ENCODE results near the gene TSSC4. TPM values are rescaled to one million over a fixed set of nuclear protein-coding genes. Genes with fewer than 3 reads are reported as not detected.
A peak's percentile ranks its signal among the peaks of the same experiment; 100 is the strongest.

TSSC4 gene
- total RNA-seq, 4 donors from 2014 or later: 24.2 to 35.5 (median 29.6) TPM

DNA sequence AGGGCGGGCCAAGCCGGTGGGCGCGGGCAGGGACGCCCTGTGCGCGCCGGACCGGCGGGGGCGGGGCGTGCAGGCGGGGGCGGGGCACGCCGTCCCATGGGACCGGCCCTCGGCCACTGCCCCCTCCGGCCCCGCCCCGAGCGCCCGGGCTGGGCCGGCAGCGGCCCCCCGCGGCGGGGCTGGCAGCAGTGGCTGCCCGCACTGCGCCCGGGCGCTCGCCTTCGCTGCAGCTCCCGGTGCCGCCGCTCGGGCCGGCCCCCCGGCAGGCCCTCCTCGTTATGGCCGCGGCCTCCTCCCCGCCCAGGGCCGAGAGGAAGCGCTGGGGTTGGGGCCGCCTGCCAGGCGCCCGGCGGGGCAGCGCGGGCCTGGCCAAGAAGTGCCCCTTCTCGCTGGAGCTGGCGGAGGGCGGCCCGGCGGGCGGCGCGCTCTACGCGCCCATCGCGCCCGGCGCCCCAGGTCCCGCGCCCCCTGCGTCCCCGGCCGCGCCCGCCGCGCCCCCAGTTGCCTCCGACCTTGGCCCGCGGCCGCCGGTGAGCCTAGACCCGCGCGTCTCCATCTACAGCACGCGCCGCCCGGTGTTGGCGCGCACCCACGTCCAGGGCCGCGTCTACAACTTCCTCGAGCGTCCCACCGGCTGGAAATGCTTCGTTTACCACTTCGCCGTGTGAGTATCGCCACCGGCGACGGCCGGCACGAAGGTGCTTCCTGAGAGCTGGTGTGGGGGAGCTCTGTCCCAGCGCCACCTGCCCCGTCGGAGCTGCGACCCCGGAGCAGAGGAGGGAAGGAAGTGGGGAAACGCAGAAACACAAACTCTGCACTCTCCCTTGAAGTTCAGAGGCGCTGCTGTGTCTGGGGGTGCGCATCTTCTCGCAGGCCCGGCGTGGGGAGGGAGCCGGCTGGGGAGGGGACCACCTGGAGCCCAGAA is 44.5 kb downstream of the TSSC4 start, which contains the start of gene KCNQ1:
KCNQ1 (plus strand) TSS at position 188 of the 925 bp plus-strand sequence; CDS start at position 279, 91 bp downstream.
- no peaks in the 10 kb centered on the region for H3K9me3 ChIP-seq
- intact Hi-C loops (cut with DNase I): no loop called here
- TF ChIP-seq POLR2A (IDR thresholded peaks at IDR 0.05): peak in 2 of 4 donors; percentile 40 to 47
- TF ChIP-seq, protein P1, sequence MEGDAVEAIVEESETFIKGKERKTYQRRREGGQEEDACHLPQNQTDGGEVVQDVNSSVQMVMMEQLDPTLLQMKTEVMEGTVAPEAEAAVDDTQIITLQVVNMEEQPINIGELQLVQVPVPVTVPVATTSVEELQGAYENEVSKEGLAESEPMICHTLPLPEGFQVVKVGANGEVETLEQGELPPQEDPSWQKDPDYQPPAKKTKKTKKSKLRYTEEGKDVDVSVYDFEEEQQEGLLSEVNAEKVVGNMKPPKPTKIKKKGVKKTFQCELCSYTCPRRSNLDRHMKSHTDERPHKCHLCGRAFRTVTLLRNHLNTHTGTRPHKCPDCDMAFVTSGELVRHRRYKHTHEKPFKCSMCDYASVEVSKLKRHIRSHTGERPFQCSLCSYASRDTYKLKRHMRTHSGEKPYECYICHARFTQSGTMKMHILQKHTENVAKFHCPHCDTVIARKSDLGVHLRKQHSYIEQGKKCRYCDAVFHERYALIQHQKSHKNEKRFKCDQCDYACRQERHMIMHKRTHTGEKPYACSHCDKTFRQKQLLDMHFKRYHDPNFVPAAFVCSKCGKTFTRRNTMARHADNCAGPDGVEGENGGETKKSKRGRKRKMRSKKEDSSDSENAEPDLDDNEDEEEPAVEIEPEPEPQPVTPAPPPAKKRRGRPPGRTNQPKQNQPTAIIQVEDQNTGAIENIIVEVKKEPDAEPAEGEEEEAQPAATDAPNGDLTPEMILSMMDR (IDR thresholded peaks at IDR 0.05): peak in 1 of 6 experiments; percentile 15
- no peak within 1 kb of the TSS for H3K27ac ChIP-seq
- peaks cover 20 to 40% (median 20%) of the 10 kb centered on the region in 3 donors for H3K4me1 ChIP-seq
- 0 to 10% methylated on average over 1 to 4 of the region's 116 CpGs for WGBS, 2 donors
- H3K4me3 ChIP-seq: peak within 1 kb of the TSS; percentile 9 to 66 (median 36)
- no peak for DNase-seq
- H3K27me3 ChIP-seq: peaks cover 0 to 92% (median 0%) of the 10 kb centered on the region in 4 donors
- no peaks in the 10 kb centered on the region for H3K36me3 ChIP-seq

DNA sequence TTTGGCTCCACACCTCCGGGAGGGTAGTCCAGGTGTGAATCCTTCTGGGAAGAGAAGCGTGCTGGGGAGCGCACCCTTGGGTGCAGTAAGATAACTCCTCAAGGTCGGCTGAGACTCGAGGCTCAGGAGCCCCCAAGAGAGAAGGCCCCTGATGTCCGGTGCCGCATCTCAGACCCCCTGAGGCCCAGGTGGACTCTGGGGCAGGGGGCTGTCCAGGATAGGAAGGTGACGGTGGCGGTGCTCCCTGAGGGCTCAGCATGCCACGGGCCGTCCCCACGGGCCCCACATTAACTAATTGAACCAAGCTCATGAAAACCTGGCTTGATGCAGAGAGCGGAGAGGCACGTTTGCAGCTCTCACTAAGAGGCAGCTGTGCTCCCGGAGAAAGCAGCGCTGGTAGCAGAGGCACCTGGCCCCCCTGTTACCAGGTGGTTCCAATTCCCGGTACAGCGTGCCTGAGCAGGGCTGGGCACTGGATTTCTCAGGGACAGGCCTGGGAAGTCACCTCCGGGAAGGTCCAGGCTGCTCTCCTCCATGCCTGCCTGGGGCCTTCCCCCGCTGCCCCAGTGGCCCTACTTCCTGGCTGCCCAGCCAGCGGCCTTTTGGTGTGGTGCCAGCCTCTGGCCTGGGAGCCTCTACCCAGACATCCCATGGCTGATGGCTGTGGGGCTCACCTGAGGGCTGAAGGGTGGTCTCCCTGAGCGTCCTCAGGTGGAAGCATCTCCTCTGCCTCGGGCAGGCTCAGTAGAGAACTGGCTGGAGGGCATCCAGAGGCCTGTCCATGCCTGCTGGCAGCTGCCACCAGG is 45.4 kb downstream of the TSSC4 start:
- TF ChIP-seq, protein P1 (IDR thresholded peaks at IDR 0.05): no peak
- no peak for TF ChIP-seq POLR2A (IDR thresholded peaks at IDR 0.05)
- H3K27ac ChIP-seq: no peak overlapping the region
- intact Hi-C loops (cut with DNase I): no loop called here
- H3K27me3 ChIP-seq: peaks cover 0 to 91% (median 0%) of the 10 kb centered on the region in 4 donors
- WGBS, 2 donors: 28 to 47% methylated on average over 8 to 9 of the region's 23 CpGs
- H3K4me1 ChIP-seq: peaks cover 20 to 40% (median 20%) of the 10 kb centered on the region in 3 donors
- no peaks in the 10 kb centered on the region for H3K36me3 ChIP-seq
- H3K4me3 ChIP-seq: peak overlapping the region in 3 of 4 donors; percentile 26 to 66 (median 45)
- H3K9me3 ChIP-seq: no peaks in the 10 kb centered on the region
- no peak for DNase-seq

DNA sequence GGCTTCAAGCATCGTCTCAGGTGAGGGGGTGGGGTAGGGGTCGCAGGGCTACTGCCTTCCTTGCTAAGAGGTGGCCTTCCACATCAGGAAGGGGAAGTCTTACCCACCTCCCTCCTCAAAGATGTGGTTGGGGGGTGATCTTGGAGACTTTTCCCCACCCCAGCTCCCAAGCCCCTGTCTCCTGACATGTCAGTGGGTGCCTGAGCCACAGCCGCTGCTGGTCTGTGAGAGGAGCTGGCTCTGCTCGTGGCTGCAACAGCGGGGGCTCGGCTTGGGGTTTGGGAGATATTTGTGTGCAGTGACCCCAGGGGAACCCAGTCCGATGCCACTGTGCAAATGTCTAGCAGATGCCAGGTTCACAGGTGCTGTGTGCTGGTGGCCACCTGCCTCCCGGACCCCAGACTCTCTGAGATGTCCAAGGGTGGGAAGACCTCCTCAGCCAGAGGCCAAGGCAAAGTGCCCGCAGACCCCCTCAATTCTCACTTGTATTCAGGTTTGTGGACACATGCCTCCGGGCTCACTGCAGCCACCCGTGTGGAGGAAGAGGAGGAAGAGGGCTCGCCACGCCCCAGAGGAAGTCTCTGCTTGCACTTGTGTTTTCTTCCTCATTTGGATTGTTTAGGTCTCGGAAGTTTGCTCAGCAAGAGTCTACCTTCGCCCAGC is 46.2 kb downstream of the TSSC4 start:
- no peaks in the 10 kb centered on the region for H3K9me3 ChIP-seq
- H3K4me3 ChIP-seq: peak overlapping the region in 1 of 4 donors; percentile 66
- H3K4me1 ChIP-seq: peaks cover 20 to 40% (median 20%) of the 10 kb centered on the region in 3 donors
- WGBS, 2 donors: 61% methylated on average over 9 of the region's 15 CpGs; no CpG with 5 or more reads in 1 of the 2 donors
- H3K36me3 ChIP-seq: no peaks in the 10 kb centered on the region
- TF ChIP-seq, protein P1 (IDR thresholded peaks at IDR 0.05): no peak
- TF ChIP-seq POLR2A (IDR thresholded peaks at IDR 0.05): peak in 1 of 4 donors; percentile 7
- DNase-seq: no peak
- H3K27me3 ChIP-seq: peaks cover 0 to 91% (median 0%) of the 10 kb centered on the region in 4 donors
- intact Hi-C loops (cut with DNase I): no loop called here
- no peak overlapping the region for H3K27ac ChIP-seq

DNA sequence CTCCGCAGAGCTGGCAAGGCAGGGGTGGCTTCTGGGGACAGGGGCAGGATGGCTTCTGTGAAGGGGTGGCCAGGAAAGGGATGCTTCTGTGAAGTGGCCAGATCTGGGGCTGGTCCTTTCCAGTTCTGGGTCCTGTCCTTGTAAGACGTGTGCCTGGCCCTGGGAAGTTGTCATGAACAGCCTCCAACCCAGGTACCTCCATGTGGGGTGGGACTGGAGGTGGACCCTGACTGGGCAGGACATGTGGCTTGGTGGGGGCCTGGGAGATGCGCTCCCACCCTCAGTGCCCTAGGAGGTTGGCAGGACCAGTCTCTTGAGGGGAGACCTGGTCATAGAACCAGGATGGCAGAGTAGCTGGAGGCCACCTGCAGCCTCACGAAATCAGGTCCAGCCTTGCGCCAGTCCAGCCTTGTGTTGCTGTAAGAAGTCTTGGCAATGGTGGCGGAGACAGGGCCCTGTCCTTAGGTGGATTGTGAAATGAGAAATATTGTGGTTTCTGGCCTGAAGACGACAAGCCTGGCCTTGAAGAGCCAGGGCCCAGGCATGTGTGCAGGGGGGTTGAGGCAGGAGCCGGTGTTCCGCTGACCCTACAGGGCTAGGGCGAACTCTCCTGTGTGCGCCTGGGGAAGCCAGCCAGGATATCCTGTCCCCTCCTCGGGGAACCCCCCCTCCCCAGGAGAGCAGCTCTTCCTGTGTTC is 46.9 kb downstream of the TSSC4 start:
- DNase-seq: no peak
- 57 to 76% methylated on average over 4 to 8 of the region's 12 CpGs for WGBS, 2 donors
- H3K27ac ChIP-seq: no peak overlapping the region

More for the DNA sequence above, 46.9 kb downstream of the TSSC4 start:
- Histone ChIP-seq H3K4me1 (peaks cover 20 to 43% (median 20%) of the 10 kb centered on the region in 3 donors), H3K4me3 (no peak overlapping the region), H3K27me3 (peaks cover 0 to 94% (median 0%) of the 10 kb centered on the region in 4 donors), H3K36me3 (no peaks in the 10 kb centered on the region), H3K9me3 (no peaks in the 10 kb centered on the region)
- TF ChIP-seq, protein P1 (IDR thresholded peaks at IDR 0.05): no peak
- no peak for TF ChIP-seq POLR2A (IDR thresholded peaks at IDR 0.05)
- intact Hi-C loops (cut with DNase I): no loop called here
